ENCODE data around the gene AOC3. TPM values are rescaled to one million over a fixed set of nuclear protein-coding genes. Genes with fewer than 3 reads are reported as not detected.

Gene AOC3
- total and polyA plus RNA-seq, 2 of the 13 experiments (the other 11 are each of a cell fraction or from before 2014, with no cell fraction given): 8.7 to 51.7 TPM

DNA sequence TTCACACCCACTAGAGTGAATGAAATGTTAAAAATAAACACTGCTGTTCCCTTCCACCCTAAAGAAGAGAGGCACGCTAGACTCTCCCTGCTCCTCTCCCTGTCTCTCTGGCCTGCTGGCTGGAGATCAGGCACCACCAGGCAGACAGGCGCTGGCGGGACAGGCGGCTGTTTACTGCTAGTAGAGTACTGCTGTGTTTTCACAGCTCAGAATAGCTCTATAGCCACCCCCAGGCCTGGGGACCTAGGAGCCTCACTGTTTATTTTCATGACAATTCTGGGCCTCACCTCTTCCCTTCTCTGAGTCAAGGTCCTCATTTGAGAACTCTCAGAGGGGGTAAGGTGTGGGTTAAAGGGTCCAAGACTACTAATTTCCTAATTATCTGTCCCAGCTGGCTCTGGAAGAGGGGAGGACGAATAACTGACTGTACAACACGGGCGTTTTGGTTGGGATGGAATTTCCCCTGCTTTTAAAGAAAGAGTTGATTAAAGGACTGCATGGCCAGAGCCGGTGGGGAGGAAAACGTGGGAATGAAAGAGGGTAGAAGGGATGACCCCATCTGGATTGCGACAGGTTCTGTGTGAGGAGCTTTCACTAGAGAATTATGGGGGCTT lies 40.6 kb downstream of the AOC3 start (continued):
- no peak for TF ChIP-seq NPAS2 (CRISPR knock-in tag; IDR thresholded peaks at IDR 0.05; ENCODE audit: borderline replicate concordance)
- no peak for TF ChIP-seq REPIN1 (CRISPR knock-in tag; IDR thresholded peaks at IDR 0.05; ENCODE audit: borderline replicate concordance, low read depth)
- no peak for TF ChIP-seq TAF1 (CRISPR knock-in tag; IDR thresholded peaks at IDR 0.05)
- TF ChIP-seq, protein P1, sequence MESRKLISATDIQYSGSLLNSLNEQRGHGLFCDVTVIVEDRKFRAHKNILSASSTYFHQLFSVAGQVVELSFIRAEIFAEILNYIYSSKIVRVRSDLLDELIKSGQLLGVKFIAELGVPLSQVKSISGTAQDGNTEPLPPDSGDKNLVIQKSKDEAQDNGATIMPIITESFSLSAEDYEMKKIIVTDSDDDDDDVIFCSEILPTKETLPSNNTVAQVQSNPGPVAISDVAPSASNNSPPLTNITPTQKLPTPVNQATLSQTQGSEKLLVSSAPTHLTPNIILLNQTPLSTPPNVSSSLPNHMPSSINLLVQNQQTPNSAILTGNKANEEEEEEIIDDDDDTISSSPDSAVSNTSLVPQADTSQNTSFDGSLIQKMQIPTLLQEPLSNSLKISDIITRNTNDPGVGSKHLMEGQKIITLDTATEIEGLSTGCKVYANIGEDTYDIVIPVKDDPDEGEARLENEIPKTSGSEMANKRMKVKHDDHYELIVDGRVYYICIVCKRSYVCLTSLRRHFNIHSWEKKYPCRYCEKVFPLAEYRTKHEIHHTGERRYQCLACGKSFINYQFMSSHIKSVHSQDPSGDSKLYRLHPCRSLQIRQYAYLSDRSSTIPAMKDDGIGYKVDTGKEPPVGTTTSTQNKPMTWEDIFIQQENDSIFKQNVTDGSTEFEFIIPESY (CRISPR knock-in tag; IDR thresholded peaks at IDR 0.05): no peak
- no peak for TF ChIP-seq ZNF101 (CRISPR knock-in tag; IDR thresholded peaks at IDR 0.05; ENCODE audit: borderline replicate concordance, low read depth)
- peak; percentile 91; the same call in 1 of the 2 replicates for TF ChIP-seq ZNF292 (CRISPR knock-in tag; IDR thresholded peaks at IDR 0.05; ENCODE audit: borderline replicate concordance, low read depth)
- TF ChIP-seq, protein P2, sequence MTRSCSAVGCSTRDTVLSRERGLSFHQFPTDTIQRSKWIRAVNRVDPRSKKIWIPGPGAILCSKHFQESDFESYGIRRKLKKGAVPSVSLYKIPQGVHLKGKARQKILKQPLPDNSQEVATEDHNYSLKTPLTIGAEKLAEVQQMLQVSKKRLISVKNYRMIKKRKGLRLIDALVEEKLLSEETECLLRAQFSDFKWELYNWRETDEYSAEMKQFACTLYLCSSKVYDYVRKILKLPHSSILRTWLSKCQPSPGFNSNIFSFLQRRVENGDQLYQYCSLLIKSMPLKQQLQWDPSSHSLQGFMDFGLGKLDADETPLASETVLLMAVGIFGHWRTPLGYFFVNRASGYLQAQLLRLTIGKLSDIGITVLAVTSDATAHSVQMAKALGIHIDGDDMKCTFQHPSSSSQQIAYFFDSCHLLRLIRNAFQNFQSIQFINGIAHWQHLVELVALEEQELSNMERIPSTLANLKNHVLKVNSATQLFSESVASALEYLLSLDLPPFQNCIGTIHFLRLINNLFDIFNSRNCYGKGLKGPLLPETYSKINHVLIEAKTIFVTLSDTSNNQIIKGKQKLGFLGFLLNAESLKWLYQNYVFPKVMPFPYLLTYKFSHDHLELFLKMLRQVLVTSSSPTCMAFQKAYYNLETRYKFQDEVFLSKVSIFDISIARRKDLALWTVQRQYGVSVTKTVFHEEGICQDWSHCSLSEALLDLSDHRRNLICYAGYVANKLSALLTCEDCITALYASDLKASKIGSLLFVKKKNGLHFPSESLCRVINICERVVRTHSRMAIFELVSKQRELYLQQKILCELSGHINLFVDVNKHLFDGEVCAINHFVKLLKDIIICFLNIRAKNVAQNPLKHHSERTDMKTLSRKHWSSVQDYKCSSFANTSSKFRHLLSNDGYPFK (CRISPR knock-in tag; IDR thresholded peaks at IDR 0.05; ENCODE audit: borderline replicate concordance): peak; percentile 20; the same call in 1 of the 2 replicates
- TF ChIP-seq, protein P3, sequence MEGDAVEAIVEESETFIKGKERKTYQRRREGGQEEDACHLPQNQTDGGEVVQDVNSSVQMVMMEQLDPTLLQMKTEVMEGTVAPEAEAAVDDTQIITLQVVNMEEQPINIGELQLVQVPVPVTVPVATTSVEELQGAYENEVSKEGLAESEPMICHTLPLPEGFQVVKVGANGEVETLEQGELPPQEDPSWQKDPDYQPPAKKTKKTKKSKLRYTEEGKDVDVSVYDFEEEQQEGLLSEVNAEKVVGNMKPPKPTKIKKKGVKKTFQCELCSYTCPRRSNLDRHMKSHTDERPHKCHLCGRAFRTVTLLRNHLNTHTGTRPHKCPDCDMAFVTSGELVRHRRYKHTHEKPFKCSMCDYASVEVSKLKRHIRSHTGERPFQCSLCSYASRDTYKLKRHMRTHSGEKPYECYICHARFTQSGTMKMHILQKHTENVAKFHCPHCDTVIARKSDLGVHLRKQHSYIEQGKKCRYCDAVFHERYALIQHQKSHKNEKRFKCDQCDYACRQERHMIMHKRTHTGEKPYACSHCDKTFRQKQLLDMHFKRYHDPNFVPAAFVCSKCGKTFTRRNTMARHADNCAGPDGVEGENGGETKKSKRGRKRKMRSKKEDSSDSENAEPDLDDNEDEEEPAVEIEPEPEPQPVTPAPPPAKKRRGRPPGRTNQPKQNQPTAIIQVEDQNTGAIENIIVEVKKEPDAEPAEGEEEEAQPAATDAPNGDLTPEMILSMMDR (CRISPR knock-in tag; IDR thresholded peaks at IDR 0.05): no peak
- TF ChIP-seq SP2 (CRISPR knock-in tag; IDR thresholded peaks at IDR 0.05): no peak
- TF ChIP-seq ZFY (CRISPR knock-in tag; IDR thresholded peaks at IDR 0.05): peak; percentile 63
- TF ChIP-seq, protein P4, sequence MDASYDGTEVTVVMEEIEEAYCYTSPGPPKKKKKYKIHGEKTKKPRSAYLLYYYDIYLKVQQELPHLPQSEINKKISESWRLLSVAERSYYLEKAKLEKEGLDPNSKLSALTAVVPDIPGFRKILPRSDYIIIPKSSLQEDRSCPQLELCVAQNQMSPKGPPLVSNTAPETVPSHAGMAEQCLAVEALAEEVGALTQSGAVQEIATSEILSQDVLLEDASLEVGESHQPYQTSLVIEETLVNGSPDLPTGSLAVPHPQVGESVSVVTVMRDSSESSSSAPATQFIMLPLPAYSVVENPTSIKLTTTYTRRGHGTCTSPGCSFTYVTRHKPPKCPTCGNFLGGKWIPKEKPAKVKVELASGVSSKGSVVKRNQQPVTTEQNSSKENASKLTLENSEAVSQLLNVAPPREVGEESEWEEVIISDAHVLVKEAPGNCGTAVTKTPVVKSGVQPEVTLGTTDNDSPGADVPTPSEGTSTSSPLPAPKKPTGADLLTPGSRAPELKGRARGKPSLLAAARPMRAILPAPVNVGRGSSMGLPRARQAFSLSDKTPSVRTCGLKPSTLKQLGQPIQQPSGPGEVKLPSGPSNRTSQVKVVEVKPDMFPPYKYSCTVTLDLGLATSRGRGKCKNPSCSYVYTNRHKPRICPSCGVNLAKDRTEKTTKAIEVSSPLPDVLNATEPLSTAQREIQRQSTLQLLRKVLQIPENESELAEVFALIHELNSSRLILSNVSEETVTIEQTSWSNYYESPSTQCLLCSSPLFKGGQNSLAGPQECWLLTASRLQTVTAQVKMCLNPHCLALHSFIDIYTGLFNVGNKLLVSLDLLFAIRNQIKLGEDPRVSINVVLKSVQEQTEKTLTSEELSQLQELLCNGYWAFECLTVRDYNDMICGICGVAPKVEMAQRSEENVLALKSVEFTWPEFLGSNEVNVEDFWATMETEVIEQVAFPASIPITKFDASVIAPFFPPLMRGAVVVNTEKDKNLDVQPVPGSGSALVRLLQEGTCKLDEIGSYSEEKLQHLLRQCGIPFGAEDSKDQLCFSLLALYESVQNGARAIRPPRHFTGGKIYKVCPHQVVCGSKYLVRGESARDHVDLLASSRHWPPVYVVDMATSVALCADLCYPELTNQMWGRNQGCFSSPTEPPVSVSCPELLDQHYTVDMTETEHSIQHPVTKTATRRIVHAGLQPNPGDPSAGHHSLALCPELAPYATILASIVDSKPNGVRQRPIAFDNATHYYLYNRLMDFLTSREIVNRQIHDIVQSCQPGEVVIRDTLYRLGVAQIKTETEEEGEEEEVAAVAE (CRISPR knock-in tag; IDR thresholded peaks at IDR 0.05; ENCODE audit: borderline replicate concordance): 0 out of 2 replicates have a peak, but pooled peaks have one; percentile 35
- TF ChIP-seq, protein P5, sequence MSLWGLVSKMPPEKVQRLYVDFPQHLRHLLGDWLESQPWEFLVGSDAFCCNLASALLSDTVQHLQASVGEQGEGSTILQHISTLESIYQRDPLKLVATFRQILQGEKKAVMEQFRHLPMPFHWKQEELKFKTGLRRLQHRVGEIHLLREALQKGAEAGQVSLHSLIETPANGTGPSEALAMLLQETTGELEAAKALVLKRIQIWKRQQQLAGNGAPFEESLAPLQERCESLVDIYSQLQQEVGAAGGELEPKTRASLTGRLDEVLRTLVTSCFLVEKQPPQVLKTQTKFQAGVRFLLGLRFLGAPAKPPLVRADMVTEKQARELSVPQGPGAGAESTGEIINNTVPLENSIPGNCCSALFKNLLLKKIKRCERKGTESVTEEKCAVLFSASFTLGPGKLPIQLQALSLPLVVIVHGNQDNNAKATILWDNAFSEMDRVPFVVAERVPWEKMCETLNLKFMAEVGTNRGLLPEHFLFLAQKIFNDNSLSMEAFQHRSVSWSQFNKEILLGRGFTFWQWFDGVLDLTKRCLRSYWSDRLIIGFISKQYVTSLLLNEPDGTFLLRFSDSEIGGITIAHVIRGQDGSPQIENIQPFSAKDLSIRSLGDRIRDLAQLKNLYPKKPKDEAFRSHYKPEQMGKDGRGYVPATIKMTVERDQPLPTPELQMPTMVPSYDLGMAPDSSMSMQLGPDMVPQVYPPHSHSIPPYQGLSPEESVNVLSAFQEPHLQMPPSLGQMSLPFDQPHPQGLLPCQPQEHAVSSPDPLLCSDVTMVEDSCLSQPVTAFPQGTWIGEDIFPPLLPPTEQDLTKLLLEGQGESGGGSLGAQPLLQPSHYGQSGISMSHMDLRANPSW (CRISPR knock-in tag; IDR thresholded peaks at IDR 0.05; ENCODE audit: borderline replicate concordance): 0 out of 2 replicates have a peak, but pooled peaks have one; percentile 68
- no peak for TF ChIP-seq ZNF510 (CRISPR knock-in tag; IDR thresholded peaks at IDR 0.05; ENCODE audit: low read depth)
- TF ChIP-seq NR1H2 (CRISPR knock-in tag; IDR thresholded peaks at IDR 0.05; ENCODE audit: borderline replicate concordance, low read depth): no peak

All from HepG2 (cell line).